HG03066 (cell line): ENCODE results near the gene DCAF8.

Experiments used
- ATAC-seq: cut with Tn5 transposase; IDR thresholded peaks from one replicate; pipeline ENCODE4 v1.9.1; 2021; ENCODE audit warnings: low read depth; ENCODE audit not compliant: unreplicated experiment

Gene DCAF8

DNA sequence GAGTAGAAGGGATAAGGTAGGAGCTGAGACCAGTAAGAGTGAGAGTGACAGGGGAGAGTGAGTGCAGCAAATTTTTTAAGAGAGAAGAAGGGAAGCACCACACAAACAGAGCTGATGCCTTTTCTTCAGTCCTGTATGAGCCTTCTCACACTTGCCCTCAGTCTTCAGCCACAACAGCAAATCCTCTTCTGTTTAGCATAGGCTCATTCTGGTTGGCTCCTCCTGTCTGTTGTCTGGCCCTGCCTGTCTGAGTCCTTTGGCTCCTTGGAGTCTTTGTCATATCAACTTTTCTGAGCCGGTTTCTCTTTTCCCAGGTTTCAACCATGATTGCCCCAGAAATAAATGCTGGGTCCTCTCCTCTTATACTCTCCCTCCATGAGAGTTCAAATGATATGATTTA, 84.7 kb downstream of the DCAF8 start:
- no peak for ATAC-seq

DNA sequence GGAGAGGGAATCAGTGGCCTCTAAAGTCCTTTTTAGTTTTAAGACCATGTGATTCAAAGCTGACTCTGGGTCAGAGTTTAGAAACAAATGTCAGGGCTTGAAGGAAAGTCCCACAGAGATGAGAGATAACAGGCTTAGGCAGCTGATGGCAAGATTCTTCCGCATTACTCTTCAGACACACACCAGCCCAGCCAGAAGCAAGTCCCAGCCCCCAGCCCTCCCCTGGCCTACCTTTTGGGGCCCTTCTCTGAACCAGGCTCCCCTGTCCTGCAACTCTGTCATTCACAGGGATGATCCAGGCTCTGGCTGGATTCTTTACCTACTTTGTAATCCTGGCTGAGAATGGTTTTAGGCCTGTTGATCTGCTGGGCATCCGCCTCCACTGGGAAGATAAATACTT, 85.1 kb downstream of the DCAF8 start:
- ATAC-seq, result no peak

DNA sequence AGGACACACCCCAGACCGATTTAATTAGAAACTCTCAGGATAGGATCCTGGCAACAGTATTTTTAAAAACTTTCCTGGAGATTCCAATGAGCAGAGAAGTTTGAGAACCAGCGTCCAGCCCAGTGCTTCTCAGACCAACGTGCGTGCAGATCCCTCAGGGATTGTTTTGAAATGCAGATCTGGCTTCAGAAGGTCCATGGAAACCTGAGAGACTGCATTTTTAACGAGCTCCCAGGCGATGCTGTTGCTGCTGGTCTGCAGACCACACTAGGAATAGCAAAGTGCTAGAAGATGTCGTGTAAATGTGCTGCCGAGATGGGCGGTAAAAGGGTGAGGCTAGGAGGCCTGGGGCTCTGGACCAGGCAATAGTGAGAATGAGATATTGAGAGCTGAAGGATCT, 90.4 kb downstream of the DCAF8 start:
- ATAC-seq, result no peak

DNA sequence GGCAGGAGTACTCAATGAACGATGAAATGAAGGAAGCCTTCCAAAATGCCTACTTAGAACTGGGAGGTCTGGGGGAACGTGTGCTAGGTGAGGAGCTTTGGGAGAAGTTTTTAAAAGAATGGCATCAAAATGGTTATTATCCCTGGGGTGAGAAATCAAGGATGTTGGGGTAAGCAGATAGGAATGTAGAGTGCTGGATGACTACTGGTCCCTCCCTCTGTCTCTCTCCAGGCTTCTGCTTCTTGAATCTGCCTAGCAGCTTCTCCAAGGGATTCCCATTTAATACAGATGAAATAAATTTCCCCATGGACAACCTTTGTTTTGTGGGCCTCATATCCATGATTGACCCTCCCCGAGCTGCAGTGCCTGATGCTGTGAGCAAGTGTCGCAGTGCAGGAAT, 91.0 kb downstream of the DCAF8 start:
- no peak for ATAC-seq

DNA sequence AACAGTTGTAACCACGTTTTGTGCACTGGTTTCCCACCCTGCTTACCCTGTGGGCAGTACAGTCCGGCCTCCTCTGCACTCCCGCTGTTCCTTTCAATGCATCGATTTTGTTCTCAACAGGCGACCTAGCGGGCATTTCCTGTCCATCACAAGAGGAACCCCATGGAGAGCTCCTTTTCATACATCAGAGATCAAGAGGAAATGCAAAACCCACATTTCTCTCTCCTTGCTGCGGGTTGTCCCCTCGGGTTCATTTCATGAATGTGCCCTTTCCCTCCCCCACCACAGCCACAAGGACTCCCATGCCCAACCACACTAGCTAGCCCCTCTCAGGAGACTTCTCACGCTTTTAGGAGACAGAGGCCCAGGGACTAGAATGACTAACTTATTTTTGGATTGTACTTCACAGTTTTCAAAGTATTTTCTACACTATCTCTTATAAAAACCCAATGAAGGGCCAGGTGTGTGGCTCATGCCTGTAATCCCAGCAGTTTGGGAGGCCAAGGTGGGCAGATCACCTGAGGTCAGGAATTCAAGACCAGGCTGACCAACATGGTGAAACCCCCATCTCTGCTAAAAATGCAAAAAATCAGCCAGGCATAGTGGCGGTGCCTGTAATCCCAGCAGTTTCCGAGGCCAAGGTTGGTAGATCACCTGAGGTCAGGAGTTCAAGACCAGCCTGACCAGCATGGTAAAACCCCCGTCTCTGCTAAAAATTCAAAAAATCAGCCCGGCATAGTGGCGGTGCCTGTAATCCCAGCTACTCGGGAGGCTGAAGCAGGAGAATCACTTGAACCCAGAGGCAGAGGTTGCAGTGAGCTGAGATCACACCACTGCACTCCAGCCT, 92.6 kb downstream of the DCAF8 start:
- ATAC-seq, result no peak

DNA sequence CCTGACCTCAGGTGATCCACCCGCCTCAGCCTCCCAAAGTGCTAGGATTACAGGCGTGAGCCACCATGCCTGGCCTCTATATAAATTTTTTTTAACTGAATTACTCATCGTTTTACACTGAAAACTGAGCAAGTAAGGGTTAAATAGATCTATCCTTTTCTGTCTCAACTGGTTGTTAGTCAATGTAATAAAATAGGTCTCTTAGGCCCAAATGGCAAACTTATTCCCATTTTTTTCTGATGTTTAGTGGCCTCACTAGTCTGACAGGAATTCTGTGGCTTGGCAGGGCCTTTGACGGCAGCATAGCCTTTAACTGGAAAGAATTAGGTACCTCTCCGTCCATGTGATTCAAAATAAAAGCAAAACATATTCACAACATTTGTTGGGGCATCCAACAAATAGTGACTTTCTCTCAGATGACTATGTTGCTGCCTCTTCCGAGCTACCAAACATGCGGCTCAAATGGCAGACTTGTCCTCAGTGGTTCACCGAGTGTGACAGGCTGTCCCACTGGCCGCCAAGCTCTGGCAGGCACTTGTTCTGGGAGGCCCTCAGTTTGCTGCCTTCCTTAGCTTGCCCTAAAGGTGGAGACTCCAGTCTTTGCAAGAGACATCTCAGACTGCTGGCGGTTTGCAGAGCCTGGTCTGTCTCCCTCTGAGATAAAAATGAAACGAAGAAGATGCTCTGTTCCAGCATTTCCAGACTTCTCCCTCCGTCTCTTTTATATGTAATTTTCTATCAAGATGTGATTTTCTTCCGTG, 93.6 kb downstream of the DCAF8 start:
- no peak for ATAC-seq

DNA sequence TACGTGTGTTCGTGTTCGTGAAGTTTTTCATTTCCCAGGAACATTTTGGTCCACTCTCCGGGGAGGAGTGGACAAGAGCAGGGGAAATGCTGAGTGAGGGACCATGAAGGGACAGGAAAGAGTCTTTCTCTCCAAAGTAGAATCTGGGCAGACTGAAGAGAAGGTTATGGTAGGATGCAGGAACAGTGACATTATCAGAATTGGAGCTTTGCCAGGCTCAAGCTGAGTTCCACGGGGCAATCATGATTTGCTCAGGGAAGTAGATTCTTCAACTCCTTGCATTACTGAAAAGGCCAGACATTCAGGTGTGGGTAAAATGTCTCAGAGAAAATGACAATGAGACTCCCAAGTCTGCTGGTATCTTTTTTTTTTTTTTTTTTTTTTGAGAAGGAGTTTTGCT, 94.3 kb downstream of the DCAF8 start:
- no peak for ATAC-seq

DNA sequence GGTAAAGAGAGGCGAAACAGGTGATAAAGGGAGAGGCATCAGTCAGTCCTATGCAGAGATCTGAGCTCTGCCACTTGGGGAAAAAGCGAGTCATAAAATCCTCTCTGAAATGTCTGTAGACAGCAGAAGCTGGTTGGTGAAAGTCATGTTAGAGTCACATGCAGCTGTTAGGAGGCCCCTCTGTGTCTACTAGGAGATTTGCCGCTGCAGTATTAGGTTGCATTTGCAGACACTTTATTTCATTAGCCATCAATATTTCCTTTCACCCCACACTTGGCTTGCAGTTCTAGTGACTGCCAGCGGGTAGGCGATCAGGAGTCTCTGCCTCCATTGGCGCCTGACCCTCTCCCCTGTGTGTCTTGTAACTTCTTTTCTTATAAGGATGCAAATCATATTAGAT, 94.8 kb downstream of the DCAF8 start:
- no peak for ATAC-seq

DNA sequence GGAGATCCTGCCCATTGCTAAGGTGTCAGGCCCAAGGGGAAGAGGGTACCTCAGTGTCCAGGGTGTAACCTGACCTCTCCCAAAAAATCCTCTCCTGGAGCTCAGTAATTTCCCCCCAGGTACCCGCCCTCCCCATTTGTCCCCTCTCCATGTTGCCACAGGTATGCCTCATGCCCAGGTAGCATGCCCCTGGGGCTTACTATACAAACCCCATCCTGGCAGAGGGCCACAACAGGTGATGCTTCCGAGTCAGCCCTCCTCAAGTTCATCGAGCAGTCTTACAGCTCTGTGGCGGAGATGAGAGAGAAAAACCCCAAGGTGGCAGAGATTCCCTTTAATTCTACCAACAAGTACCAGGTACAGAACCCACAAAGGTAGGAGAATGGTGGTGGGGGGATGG, 95.3 kb downstream of the DCAF8 start:
- ATAC-seq, result no peak

DNA sequence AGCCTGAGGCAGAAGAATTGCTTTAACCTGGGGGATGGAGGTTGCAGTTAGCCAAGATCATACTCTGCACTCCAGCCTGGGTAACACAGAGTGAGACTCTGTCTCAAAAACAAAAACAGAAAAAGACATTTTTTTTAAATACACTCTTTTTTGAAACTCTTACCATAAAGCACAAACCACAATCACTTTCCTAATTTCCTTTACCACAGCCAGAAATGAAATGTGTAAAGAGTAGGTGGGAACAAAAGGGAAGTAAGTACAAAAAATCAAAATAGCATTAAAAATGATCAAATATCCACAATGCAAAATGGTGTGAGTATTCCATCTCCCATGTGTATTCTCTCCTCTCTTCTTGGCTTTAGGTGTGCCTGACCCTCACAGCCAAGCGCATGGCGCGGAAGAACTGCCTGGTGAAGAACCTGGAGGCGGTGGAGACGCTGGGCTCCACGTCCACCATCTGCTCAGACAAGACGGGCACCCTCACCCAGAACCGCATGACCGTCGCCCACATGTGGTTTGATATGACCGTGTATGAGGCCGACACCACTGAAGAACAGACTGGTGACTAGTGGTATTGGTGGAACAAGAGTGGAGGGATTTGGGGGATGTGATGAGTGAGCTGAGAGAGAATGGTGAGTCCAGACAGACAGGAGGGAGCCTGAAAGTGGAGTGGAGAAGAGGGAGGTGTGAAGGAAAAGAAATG, 96.0 kb downstream of the DCAF8 start:
- no peak for ATAC-seq
